ENCODE data around the gene ZNHIT6.
"Not testable (repeated sequence)": the region's sequence is repeated elsewhere in the genome, so short reads cannot be mapped to it uniquely, and the experiment has no call there.

ZNHIT6 gene

DNA sequence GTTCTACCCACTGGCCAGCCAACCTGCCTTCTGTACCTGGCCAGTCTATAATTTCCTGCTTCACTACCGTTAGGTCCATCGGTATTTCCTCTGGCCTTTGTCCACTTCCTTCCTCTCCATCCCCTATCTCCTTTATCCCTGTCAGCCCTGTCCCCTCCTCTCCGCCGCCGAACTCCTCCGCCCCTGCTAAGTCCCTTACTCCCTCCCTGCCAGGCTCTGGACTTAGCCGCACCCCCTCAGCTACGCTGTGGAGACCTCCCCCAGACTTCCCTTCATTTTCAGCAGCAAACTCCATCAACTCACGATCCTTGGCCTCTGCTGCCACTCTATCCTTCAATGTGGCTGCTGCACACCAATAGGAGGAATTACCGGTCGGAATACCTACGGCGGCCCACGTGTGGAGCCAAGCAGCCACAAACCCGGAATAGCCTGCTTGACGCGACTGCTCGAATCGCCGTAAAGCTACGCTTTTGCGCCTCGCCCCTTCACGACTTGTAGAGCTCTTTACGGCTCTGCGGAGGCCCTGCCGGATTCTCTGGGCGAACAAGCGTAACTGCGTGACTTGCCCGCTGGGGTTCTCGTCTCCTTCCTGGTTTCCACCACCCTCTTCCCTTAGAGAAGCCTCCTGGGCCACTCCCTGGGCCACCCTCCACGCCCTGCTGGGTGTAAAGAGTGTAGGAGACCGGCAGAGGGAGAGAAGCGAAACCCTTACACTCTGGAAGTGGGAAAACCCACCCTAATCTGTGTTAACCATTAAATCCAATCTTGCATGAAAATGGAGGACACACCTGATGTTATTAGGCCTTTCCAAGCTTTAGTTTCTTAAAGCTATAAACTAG lies at the start of gene ZNHIT6:
TSS of gene ZNHIT6 (minus strand) at position 444 of the 839 bp plus-strand sequence. CDS start at position 295, 149 bp downstream.
- peak; percentile 57 to 61 for DNase-seq (ENCODE audit: low read depth in 2 of 2)

DNA sequence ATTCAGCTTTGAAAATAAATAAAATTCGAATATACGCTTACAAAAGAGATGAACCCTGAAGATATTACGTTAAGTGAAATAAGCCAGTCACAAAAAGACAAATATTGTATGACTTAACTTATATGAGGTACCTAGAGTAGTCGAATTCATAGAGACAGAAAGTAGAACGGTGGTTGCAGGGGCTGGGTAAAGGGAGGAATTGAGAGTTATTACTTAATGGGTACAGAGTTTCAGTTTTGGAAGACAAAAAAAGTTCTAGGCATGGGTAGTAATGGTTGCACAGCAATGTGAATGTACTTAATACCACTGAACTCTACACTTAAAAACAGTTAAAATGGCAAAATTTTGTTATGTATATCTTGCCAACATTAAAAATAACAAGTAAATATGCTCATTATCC lies 48.6 kb upstream of the ZNHIT6 start:
- DNase-seq (ENCODE audit: low read depth in 2 of 2): no peak

GRCh38 chr1:85748120-85748519 lies 39.9 kb upstream of the ZNHIT6 start:
- no peak for DNase-seq (ENCODE audit: low read depth in 2 of 2)

GRCh38 chr1:85746777-85747176 lies 38.5 kb upstream of the ZNHIT6 start:
- no peak for DNase-seq (ENCODE audit: low read depth in 2 of 2)

- no peak for DNase-seq (ENCODE audit: low read depth in 2 of 2)
Observed at GRCh38 chr1:85743814-85744213, 35.6 kb upstream of the ZNHIT6 start.

GRCh38 chr1:85734931-85735330 lies 26.7 kb upstream of the ZNHIT6 start:
- no peak for DNase-seq (ENCODE audit: low read depth in 2 of 2)

DNA sequence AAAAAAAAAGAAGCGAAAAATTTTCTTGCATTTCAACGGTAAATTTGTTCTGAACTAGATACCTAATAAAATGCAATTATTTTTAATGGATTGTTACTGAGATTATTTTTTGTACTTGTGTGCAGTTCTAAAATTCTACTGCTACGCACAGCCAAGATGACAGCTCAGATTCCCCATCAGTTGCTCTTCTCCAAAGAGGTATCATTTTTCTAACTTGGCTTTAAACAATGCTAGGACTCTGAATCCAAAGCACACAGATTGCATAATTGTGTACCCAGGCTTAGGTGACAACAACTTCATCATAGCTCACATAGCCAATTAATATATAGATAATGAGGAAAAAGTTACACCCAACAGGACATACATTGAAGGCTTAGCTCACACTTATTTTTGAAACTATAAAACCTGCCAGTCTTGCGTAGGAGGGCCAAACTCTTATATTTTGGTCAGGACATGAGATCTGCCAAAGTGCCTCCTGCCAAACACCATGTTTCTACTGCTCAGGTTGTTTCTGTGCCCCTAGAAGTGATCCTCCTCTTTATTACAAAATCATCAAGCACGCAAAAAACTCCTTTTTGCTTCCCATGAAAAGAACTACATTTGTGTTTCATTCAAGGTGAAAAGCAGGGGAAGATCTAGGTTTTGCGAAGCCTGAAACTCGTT lies 10.6 kb upstream of the ZNHIT6 start:
- DNase-seq (ENCODE audit: low read depth in 2 of 2): no peak

GRCh38 chr1:85714418-85715114 lies 6.3 kb upstream of the ZNHIT6 start:
- not testable (repeated sequence) for DNase-seq (ENCODE audit: low read depth in 2 of 2)

DNA sequence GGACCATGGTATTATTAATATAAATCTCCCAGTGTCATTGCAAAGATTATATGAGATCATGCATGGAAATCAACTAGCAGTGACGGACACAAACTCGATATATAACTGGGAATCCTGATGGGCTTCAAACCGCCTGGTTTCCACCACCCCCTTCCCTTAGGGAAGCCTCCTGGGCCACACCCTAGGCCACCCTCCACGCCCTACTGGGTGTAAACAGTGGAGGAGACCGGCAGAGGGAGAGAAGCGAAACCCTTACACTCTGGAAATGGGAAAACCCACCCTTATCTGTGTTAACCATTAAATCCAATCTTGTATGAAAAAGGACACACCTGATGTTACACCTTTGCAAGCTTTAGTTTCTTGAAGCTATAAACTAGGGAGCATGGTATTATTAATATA lies 595 bp upstream of the ZNHIT6 start:
- DNase-seq (ENCODE audit: low read depth in 2 of 2): no peak

GRCh38 chr1:85707267-85707989 lies 805 bp downstream of the ZNHIT6 start:
- DNase-seq (ENCODE audit: low read depth in 2 of 2): no peak

DNA sequence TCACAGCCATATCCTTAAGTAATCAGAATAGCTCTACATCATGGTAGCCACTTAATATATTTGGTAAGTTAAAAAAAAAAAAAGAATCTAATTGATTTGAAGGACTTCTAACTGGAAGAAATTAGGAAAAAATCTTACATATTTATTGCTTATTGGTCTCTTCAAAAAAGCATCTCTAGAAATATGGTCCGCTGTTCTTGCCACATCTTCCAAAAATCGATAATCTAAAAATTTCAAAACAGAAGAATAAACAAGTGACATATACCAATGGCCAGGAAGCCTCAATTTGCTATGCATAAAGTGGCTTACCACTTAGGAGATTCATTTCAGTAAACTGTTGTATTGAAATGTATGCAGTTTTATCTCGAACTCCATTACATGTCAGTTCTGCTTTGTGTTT lies 2.3 kb downstream of the ZNHIT6 start:
- no peak for DNase-seq (ENCODE audit: low read depth in 2 of 2)

DNA sequence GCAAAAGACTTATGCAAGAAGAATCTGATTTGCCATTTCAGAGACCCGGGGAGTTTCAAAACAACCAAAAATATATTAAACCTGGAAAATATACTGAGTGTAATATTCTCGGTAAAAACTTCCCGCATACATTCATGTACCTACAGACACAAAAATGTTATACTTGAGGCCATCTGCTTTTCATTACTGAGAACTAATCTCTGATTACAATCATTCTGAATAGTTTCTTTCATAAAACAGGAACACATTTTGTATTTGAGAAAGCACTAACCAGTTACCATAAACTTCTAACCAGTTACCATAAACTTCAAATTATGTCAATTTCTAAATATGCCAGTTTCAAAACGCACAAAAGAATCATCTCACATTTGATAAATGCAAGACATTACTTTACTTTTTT lies 7.8 kb downstream of the ZNHIT6 start:
- no peak for DNase-seq (ENCODE audit: low read depth in 2 of 2)

- DNase-seq (ENCODE audit: low read depth in 2 of 2): no peak
Observed at GRCh38 chr1:85697895-85698294, 10.3 kb downstream of the ZNHIT6 start.

DNA sequence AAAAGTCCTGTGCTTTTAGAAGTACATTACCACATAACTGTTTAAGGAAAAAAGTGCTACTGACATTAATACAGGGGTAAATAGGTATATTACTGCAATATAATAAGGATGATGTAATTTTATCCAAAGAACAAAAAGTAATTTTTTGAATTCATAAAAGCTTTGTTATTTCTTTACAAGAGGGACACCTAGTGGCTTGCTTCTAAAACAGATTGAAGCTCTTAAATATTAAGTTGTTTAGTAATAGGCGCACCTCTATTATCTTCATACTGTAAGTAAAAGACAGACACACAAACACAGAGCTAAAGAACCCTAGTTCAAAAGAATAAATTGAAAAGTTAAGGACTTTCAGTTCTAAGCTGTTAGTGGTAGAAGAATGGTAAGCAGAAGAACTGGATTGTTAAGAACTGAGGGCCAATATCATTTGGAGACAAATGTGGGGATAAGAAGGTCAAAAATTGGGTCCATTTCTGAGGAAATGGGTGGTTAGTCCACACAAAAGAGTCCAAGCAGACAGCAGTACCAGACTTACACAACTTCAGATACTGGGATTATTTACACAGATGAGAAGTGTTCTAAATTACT lies 15.4 kb downstream of the ZNHIT6 start:
- no peak for DNase-seq (ENCODE audit: low read depth in 2 of 2)

- no peak for DNase-seq (ENCODE audit: low read depth in 2 of 2)
Observed at GRCh38 chr1:85689775-85690404, 18.3 kb downstream of the ZNHIT6 start.

DNA sequence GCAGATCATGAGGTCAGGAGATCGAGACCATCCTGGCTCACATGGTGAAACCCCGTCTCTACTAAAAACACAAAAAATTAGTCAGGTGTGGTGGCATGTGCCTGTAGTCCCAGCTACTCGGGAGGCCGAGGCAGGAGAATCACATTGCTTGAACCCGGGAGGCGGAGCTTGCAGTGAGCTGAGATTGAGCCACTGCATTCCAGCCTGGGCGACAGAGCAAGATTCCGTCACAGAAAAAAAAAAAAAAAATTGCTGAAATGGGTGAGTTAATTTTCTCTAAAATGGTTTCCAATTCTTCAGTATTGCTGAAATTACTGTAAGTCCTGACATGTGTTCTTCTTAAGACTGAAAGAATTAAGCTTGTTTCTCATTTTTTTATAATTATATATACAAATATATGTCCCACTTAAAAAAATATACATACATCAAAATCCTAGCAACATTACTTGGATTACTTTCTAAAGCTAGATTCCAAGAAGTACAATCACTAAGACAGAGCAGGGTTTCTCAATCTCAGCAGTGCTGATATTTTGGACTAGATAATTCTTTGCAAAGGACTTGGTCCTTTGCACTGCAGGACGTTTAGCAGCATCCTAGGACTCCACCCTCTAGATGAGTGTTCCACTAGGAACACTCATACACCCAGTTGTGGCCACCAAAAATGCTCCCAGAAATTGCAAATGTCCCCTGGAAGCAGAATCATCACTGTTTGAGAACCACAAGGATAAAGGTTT lies 24.8 kb downstream of the ZNHIT6 start:
- DNase-seq (ENCODE audit: low read depth in 2 of 2): no peak

DNA sequence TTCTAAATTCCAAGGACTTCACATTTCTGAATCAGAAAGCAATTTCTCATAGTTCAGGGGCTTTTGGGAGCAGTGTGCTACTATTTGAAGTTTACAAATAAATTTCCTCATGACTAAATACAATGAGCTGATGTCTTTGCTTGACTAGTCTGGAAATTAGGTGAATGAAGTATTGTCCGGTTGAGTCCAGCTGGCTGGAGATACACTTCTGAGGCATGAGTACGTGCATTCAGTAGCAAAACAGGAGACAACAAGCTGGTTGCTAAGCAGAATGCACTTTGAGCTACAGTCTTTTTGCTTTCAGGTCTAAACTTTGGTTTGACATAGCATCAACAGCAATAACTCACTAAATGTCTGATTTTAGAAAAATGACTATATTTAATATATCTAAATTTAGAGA lies 27.1 kb downstream of the ZNHIT6 start:
- DNase-seq (ENCODE audit: low read depth in 2 of 2): no peak

DNA sequence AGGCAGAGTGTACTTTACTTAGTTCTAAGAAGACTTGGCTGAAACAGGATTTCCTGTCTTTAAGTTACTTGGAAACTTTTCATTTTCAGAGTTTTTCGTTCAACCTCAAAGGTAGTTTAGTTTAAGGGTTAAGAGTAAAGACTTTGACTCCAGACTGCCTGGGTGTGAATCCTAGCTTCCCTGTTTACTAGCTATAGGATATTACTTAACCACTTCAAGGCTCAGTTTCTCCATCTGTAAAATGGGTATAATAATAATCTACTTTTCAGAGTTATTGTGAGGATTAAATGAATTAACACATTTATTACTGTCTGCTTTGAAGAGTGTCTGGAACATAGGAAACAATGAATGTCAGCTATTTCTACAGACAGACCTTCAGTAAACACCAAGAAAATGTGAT lies 30.0 kb downstream of the ZNHIT6 start:
- DNase-seq (ENCODE audit: low read depth in 2 of 2): no peak

GRCh38 chr1:85677656-85678055 lies 30.6 kb downstream of the ZNHIT6 start:
- DNase-seq (ENCODE audit: low read depth in 2 of 2): no peak

DNA sequence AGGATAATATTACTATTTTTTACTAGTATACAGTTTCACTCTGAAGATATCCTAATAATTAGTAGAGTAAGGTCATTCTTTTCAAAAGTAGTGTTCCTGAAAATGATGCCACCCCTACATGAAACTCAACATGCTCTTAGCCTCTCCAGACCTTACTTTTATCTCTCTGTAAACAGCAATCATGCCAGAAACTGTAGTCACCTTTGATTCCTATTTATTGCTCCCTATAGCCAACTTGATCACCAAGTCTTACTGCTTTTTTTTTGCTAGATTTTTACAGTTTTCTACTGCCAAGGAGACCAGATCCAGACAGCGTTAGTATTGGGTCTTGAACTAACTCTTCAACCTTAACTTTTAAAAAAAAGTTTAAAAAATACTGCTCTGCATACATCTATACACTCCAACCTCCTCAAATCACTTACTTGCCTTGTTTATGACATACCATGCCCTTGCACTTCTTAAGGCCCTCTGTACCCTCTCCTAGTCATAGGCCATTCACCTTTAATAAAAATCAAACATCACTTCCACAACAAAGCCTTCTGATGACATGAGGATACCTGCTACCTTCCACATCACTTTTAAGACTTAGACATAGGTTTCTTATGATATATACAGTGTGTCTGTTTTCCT lies 36.1 kb downstream of the ZNHIT6 start:
- no peak for DNase-seq (ENCODE audit: low read depth in 2 of 2)
